Pancreas (tissue), 10 donors: ENCODE data around the gene CDH22. TPM values are rescaled to one million over a fixed set of nuclear protein-coding genes. Genes with fewer than 3 reads are reported as not detected.

ENCODE experiments used
- ATAC-seq, 4 donors: fragments of 200-7000 bp; cut with Tn5 transposase; one replicate each; pipeline versions ENCODE4 v1.8.0 to v1.9.1; 2020; ENCODE audit warnings: mild to moderate bottlenecking in 4 of 4, moderate library complexity in 4 of 4
- DNase-seq, 6 donors: peaks; one replicate each; pipeline ENCODE4 v3.0.0-alpha.2; 2020
- FAIRE-seq: peaks from 2 replicates; lab custom pipeline; 2012; peaks lifted over from hg19 to GRCh38; lab: Jason Lieb, UNC
- H3K27ac ChIP-seq, 4 donors: fragments of 200-600 bp; sonication (generic); 1 replicate in 3 of 4; 2 replicates in 1 of 4; pipeline versions ENCODE4 v1.5.0 to v1.8.0; 2020
- H3K27me3 ChIP-seq, 4 donors: fragments of 200-600 bp; one replicate each; pipeline ENCODE4 v1.8.0; 2021
- H3K36me3 ChIP-seq, 3 donors: fragments of 200-600 bp; sonication (generic) in 1 of 3; one replicate each; pipeline versions ENCODE4 v1.5.0 to v1.8.0; 2020 to 2021
- H3K4me1 ChIP-seq, 3 donors: fragments of 200-600 bp; one replicate each; pipeline ENCODE4 v1.8.0; 2021
- H3K4me3 ChIP-seq, 4 donors: fragments of 200-600 bp; sonication (generic) in 2 of 4; one replicate each; pipeline versions ENCODE4 v1.5.0 to v1.8.0; 2020 to 2021
- H3K9me3 ChIP-seq, 4 donors: fragments of 200-600 bp; one replicate each; pipeline ENCODE4 v1.8.0; 2021
- WGBS, 2 donors: extraction: QIAGEN DNeasy Blood & Tissue Kit; methylation state at CpG; one replicate each; pipeline ENCODE4 v1.1.7; 2013; 5-methylcytosine and 5-hydroxymethylcytosine counted together
- intact Hi-C, 3 donors: fragments of 100-400 bp; cut with DNase I; formaldehyde crosslinking; loops; one replicate each; pipeline versions ENCODE4 v1.11.1 to v1.14.2; 2022
- polyA plus RNA-seq, 2 donors: library from polyadenylated mRNA; stranded (reverse); fragments of 200-250 nt; gene quantifications; one replicate each; pipeline ENCODE4 v1.2.3, GENCODE V29; 2013
- total RNA-seq, 6 donors: library from RNA; stranded (reverse); fragmentation: NEBNext Ultra II Directional in 4 of 6; extraction: Animal tissue kit (Norgen Biotek cat#: 25700) in 4 of 6; gene quantifications; one replicate each; pipeline versions ENCODE4 v1.2.1 to v1.2.4, GENCODE V29; 2021 to 2023
- TF ChIP-seq, protein P1 (sequence below), 4 donors: fragments of 200-600 bp; sonication (generic) in 3 of 4; IDR thresholded peaks; one replicate each; pipeline versions ENCODE4 v1.5.0 to v1.8.0; 2021; ENCODE audit warnings: antibody characterized with exemption in 4 of 4
- donor health status: healthy with polysubstance abuse.
- donor health status: DM: no; HTN: no; CAD: no; lungs with moderate emphysema.
- donor health status: DM: no; HTN: no; CAD: no.
- donor health status: control.
- donor health status: control.
- donor health status: Bipolar disorder and iron deficiency.
- donor health status: DM: yes; HTN: yes; CAD: no.
- donor health status: DM: no; HTN: no; CAD: no.
- donor health status: DM: no; HTN: no; CAD: no.
- donor health status: DM: yes; HTN: yes; CAD: no.

The CDH22 gene
- total and polyA plus RNA-seq, 8 donors, result 0.97 to 11.9 (median 3.3) TPM

DNA sequence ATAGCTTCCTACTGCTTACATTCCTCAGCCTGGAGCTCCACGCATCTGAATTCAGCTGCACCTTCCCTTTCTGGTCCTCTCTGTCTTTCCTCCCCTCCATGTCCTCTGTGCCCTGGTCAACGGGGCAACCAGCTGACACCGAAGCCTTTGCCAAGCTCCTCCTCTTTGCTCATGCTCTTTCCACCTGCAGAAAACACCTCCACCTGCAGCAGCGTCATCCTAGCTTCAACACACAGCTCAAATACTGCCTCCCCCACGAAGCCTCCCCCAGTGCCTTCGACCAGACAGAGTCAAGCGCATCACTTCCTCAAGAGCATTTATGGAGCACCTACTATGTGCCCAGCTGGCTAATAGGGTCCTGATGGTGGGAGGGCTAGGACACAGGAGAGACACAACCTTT, 9.2 kb downstream of the CDH22 start:
- no peaks in the 10 kb centered on the region for H3K27me3 ChIP-seq

DNA sequence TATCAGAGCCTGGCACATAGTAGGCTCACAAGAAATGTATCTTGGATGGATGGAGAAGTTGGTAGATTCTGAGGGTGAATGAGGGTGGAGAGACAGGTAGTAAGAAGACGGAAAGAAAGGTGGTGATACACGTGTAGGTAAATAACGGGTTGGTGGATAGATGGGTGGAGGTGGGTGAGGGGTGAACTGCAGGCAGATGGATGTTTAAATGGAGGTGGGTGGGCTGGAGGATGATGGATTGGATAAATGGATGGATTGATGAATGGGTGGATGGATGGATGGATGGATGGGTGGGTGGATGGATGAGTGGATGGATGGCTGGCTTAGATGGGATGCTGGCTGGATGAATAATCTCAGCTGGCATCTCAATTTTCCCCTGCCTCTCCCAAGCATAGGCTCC, 9.9 kb downstream of the CDH22 start:
- FAIRE-seq, result no peak
- intact Hi-C loops, result no loop called here

More for the DNA sequence above, 9.2 kb downstream of the CDH22 start:
- DNase-seq, result peak in 4 of 6 donors; percentile 17 to 48 (median 22)
- TF ChIP-seq, protein P1, sequence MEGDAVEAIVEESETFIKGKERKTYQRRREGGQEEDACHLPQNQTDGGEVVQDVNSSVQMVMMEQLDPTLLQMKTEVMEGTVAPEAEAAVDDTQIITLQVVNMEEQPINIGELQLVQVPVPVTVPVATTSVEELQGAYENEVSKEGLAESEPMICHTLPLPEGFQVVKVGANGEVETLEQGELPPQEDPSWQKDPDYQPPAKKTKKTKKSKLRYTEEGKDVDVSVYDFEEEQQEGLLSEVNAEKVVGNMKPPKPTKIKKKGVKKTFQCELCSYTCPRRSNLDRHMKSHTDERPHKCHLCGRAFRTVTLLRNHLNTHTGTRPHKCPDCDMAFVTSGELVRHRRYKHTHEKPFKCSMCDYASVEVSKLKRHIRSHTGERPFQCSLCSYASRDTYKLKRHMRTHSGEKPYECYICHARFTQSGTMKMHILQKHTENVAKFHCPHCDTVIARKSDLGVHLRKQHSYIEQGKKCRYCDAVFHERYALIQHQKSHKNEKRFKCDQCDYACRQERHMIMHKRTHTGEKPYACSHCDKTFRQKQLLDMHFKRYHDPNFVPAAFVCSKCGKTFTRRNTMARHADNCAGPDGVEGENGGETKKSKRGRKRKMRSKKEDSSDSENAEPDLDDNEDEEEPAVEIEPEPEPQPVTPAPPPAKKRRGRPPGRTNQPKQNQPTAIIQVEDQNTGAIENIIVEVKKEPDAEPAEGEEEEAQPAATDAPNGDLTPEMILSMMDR (IDR thresholded peaks at IDR 0.05), result no peak
- intact Hi-C loops, result no loop called here
- FAIRE-seq, result no peak
- Histone ChIP-seq H3K4me3 (no peak overlapping the region), H3K27ac (no peak overlapping the region), H3K9me3 (no peaks in the 10 kb centered on the region), H3K4me1 (no peaks in the 10 kb centered on the region), H3K36me3 (no peaks in the 10 kb centered on the region)
- ATAC-seq, result peak in 3 of 4 donors; percentile 55 to 71 (median 60)
- WGBS, 2 donors, result 22 to 25% methylated on average over 7 of the region's 7 CpGs

DNA sequence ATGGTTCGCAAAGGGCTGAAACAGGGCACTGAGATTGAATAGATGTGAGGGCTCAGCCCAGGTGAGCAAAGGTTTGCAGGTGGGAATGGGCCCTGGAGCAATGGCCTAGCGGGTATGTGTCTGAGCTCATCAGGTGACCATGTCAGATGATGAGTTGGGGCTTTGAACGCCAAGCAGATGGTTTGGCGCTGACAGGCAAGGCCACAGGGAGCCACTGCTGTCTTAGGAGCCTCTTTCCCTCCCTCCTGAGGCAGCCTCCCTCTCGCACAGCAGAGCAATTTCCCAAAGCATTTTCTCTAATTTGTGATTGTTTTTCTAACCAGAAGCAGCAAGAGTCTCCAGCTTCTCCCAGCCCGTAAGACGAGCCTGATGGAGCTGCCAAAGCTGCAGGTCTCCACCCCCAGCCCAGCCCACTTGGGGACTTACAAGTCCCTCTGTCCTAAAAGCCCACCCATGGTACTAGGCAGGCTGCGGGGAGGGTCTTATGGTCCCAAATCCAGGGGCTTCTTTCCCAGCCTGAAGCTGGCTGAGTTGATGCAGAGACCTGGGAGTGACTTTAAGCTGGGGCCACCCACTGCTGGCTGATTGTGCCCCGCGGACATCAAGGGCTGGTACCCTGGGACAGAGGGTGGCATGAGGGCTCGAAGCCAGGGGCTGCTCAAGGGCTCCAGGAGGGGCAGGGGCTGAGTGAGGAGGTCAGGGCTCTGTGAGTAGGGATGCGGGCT, 11.6 kb downstream of the CDH22 start:
- Histone ChIP-seq H3K4me1 (no peaks in the 10 kb centered on the region), H3K9me3 (no peaks in the 10 kb centered on the region), H3K4me3 (no peak overlapping the region), H3K27ac (no peak overlapping the region), H3K27me3 (no peaks in the 10 kb centered on the region), H3K36me3 (no peaks in the 10 kb centered on the region)
- ATAC-seq, result no peak
- TF ChIP-seq, protein P1 (IDR thresholded peaks at IDR 0.05), result no peak
- WGBS, 2 donors, result 56 to 69% methylated on average over 12 of the region's 12 CpGs
- FAIRE-seq, result no peak
- intact Hi-C loops, result no loop called here
- peak in 1 of 6 donors; percentile 42 for DNase-seq

More for the DNA sequence above, 9.9 kb downstream of the CDH22 start:
- no peaks in the 10 kb centered on the region for H3K36me3 ChIP-seq
- ATAC-seq (no peak), DNase-seq (no peak)
- no peaks in the 10 kb centered on the region for H3K27me3 ChIP-seq
- no peaks in the 10 kb centered on the region for H3K9me3 ChIP-seq
- no peak overlapping the region for H3K27ac ChIP-seq
- WGBS, 2 donors, result 80 to 85% methylated on average over 3 of the region's 3 CpGs
- TF ChIP-seq, protein P1 (IDR thresholded peaks at IDR 0.05), result no peak
- H3K4me3 ChIP-seq, result no peak overlapping the region
- H3K4me1 ChIP-seq, result no peaks in the 10 kb centered on the region

DNA sequence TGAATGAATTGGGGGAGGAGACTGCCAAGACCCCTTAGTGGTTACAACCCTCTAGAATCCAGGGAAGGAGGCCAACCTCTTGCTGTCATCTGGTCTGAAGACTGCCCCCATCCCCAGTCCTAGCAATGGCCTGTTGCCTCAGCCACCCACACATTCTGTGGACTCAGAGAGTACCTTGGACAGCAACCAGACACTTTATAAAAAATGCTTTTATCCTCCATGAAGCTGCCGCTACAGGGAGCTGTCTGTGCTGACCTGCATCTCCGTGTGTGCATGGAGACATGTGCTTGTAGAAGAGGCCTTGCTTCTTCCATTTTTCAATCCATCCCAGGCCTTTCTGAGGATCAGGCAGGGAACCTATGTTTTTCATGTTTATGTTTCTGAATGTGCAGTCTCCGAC, 15.2 kb downstream of the CDH22 start:
- no peak for FAIRE-seq
- TF ChIP-seq, protein P1 (IDR thresholded peaks at IDR 0.05), result no peak
- Histone ChIP-seq H3K36me3 (no peaks in the 10 kb centered on the region), H3K4me3 (no peak overlapping the region), H3K27ac (no peak overlapping the region), H3K9me3 (no peaks in the 10 kb centered on the region), H3K4me1 (no peaks in the 10 kb centered on the region), H3K27me3 (no peaks in the 10 kb centered on the region)
- intact Hi-C loops, result no loop called here
- WGBS, 2 donors, result 29 to 45% methylated on average over 3 of the region's 3 CpGs
- ATAC-seq, result peak in 1 of 4 donors; percentile 57
- no peak for DNase-seq

DNA sequence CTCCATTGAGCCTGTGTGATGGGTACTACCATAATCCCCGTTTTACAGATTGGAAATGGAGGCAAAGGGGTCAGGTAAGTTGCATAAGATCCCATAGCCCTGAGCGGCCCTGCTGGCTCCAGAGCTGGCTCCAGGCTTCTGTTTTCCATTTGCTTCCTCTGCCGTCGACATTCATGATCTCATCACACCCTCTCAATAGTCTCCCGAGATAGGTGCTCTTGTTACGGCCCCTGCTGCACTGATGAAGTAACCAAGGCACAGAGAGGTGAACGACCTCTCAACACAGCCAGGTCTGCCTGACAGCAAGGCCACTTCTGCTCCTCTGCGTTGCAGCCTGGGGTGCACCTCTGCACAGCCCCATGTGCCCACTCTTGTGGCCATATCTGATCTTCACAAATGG, 16.9 kb downstream of the CDH22 start:
- ATAC-seq, result no peak
- FAIRE-seq, result no peak
- H3K9me3 ChIP-seq, result no peaks in the 10 kb centered on the region
- no peaks in the 10 kb centered on the region for H3K36me3 ChIP-seq
- H3K27me3 ChIP-seq, result no peaks in the 10 kb centered on the region
- TF ChIP-seq, protein P1 (IDR thresholded peaks at IDR 0.05), result no peak
- no peak overlapping the region for H3K27ac ChIP-seq
- no peak overlapping the region for H3K4me3 ChIP-seq
- DNase-seq, result no peak
- 60 to 61% methylated on average over 8 of the region's 8 CpGs for WGBS, 2 donors
- intact Hi-C loops, result no loop called here
- H3K4me1 ChIP-seq, result no peaks in the 10 kb centered on the region
